Astrocyte of the cerebellum (primary cell): Measurements from ENCODE around the gene PFKFB3.
"Not testable (repeated sequence)": the region's sequence is repeated elsewhere in the genome, so short reads cannot be mapped to it uniquely, and the experiment has no call there.

Experiments
- DNase-seq: peaks from one replicate; pipeline ENCODE4 v3.0.0-alpha.2; 2011; ENCODE audit warnings: low read depth
- H3K4me3 ChIP-seq: 2 replicates; pipeline ENCODE4 v1.5.1; 2011; ENCODE audit warnings: mild to moderate bottlenecking, low read depth, low read length, moderate library complexity
- CTCF ChIP-seq: IDR thresholded peaks from 2 replicates; pipeline ENCODE4 v1.5.1; 2012; ENCODE audit warnings: low read length, low read depth, moderate library complexity, mild to moderate bottlenecking; ENCODE audit errors: missing control alignments
- in situ Hi-C: cut with HindIII; loops from 2 replicates; pipeline ENCODE4 v1.10.0; 2017; ENCODE audit warnings: low sequenced_read_pairs

PFKFB3 gene

GRCh38 chr10:6163364-6164270 lies 39.1 kb upstream of the PFKFB3 start:
- TF ChIP-seq CTCF, result no peak
- peak; percentile 42 for DNase-seq
- H3K4me3 ChIP-seq, result peak overlapping the region; percentile 57
- in situ Hi-C loops, result no loop called here

GRCh38 chr10:6164271-6165095 lies 38.2 kb upstream of the PFKFB3 start:
- no peak for DNase-seq
- TF ChIP-seq CTCF, result no peak
- H3K4me3 ChIP-seq, result peak overlapping the region; percentile 57
- in situ Hi-C loops, result no loop called here

GRCh38 chr10:6165221-6165725 lies 37.5 kb upstream of the PFKFB3 start:
- in situ Hi-C loops, result no loop called here
- no peak for TF ChIP-seq CTCF
- no peak overlapping the region for H3K4me3 ChIP-seq
- DNase-seq, result no peak

- in situ Hi-C loops, H3K4me3 ChIP-seq, DNase-seq: not testable (repeated sequence)
These were observed 36.8 kb upstream of the PFKFB3 start for GRCh38 chr10:6165933-6166332.

- DNase-seq, result no peak
- in situ Hi-C loops, result no loop called here
- TF ChIP-seq CTCF, result no peak
- H3K4me3 ChIP-seq, result no peak overlapping the region
These were observed 35.3 kb upstream of the PFKFB3 start for GRCh38 chr10:6167456-6167855.

GRCh38 chr10:6168084-6168483 lies 34.6 kb upstream of the PFKFB3 start:
- in situ Hi-C loops, result no loop called here
- no peak for DNase-seq
- no peak overlapping the region for H3K4me3 ChIP-seq
- TF ChIP-seq CTCF, result no peak
